ENCODE measurements around the gene GALNTL6. TPM values are rescaled to one million over a fixed set of nuclear protein-coding genes. Genes with fewer than 3 reads are reported as not detected.

Gene GALNTL6
- total and polyA plus RNA-seq, 9 of the 15 experiments (the other 6 are each of a cell fraction or from before 2014, with no cell fraction given) = 0.18 to 0.50 (median 0.29) TPM

DNA sequence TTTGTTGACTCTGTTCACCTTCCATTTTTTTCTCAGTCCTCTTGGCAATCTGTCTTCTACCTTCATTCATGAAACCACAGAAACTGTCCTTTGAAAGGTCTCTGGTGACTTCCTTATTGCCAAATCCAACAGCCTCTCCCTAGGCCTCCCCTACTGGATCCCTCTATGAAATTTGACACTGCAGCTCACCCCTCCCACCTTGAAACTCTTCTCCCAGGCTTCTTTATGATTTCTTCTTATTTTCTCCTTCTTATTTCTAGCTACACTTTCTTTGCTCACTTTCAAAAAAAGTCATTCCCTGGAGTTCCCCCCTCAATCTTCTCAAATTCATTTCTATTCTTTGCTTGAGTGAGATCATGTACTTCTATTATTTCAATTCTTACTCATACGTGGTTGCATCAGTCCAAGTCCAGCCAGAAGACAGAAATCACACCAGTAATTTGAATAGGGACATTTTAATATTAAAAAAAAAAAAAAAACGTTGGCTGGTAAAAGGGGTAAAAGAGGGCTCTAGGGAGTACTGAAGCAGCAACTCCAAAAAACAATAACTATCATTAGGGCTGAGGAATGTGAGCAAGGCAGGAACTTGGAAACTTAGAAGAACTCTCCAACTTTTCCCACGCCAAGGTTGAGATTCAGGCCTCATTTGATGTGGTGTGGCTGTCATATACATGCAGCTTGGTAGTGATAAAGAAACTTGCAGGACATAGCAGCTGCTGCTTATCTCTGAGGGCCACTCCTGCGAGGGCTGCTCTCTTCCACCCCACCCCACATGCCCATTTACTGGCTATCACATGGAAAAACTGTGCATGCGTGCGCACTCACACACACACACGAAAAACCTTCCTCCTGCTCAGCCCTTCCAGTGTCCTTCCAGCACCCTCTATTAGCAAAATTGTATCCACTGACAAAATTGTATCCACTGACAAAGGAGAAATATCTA is 1185.6 kb downstream of the GALNTL6 start (continued):
- TF ChIP-seq SPI1 (IDR thresholded peaks at IDR 0.05; ENCODE audit: borderline replicate concordance, low read depth, low read length) = peak; percentile 39; the same call in 1 of the 2 replicates
- peak; percentile 80 for TF ChIP-seq CTBP1 (IDR thresholded peaks at IDR 0.05; ENCODE audit: borderline replicate concordance)
- no peak; the same call in 1 of the 2 replicates for TF ChIP-seq MAFF (IDR thresholded peaks at IDR 0.05; ENCODE audit: low read length)
- TF ChIP-seq ZNF146 (CRISPR knock-in tag; IDR thresholded peaks at IDR 0.05; ENCODE audit: unreplicated experiment) = no peak
- peak; percentile 96 for TF ChIP-seq GATA2 (CRISPR knock-in tag; IDR thresholded peaks at IDR 0.05)
- peak; percentile 82 for TF ChIP-seq JUND (IDR thresholded peaks at IDR 0.05; ENCODE audit: borderline replicate concordance, low read depth, low read length)
- TF ChIP-seq JUND (tag; IDR thresholded peaks at IDR 0.05; ENCODE audit: borderline replicate concordance, low read depth, low read length) = peak; percentile 61; the same call in 2 of the 3 replicates
- peak; percentile 44; the same call in 1 of the 2 replicates for TF ChIP-seq JUN (IDR thresholded peaks at IDR 0.05; ENCODE audit: borderline replicate concordance, low read depth, low read length)
- TF ChIP-seq JUN (CRISPR knock-in tag; IDR thresholded peaks at IDR 0.05; ENCODE audit: borderline replicate concordance) = no peak
- no peak for TF ChIP-seq MCM2 (IDR thresholded peaks at IDR 0.05; ENCODE audit: low read depth)
- TF ChIP-seq MYC (IDR thresholded peaks at IDR 0.05; ENCODE audit: low read depth, low read length) = peak; percentile 88
- no peak for TF ChIP-seq MYC (CRISPR knock-in tag; IDR thresholded peaks at IDR 0.05; ENCODE audit: borderline replicate concordance, low read depth)
- peak; percentile 85 for TF ChIP-seq SMAD4 (CRISPR knock-in tag; conservative IDR thresholded peaks at IDR 0.05)
- peak; percentile 18 for TF ChIP-seq TAF1 (IDR thresholded peaks at IDR 0.05; ENCODE audit: control insufficient read depth, extremely low read depth, insufficient read depth, low read length, severe bottlenecking)
- peak; percentile 83 for TF ChIP-seq HLTF (IDR thresholded peaks at IDR 0.05)
- TF ChIP-seq TRIM28 (IDR thresholded peaks at IDR 0.05) = no peak; the same call in 1 of the 2 replicates
- TF ChIP-seq, protein P1, sequence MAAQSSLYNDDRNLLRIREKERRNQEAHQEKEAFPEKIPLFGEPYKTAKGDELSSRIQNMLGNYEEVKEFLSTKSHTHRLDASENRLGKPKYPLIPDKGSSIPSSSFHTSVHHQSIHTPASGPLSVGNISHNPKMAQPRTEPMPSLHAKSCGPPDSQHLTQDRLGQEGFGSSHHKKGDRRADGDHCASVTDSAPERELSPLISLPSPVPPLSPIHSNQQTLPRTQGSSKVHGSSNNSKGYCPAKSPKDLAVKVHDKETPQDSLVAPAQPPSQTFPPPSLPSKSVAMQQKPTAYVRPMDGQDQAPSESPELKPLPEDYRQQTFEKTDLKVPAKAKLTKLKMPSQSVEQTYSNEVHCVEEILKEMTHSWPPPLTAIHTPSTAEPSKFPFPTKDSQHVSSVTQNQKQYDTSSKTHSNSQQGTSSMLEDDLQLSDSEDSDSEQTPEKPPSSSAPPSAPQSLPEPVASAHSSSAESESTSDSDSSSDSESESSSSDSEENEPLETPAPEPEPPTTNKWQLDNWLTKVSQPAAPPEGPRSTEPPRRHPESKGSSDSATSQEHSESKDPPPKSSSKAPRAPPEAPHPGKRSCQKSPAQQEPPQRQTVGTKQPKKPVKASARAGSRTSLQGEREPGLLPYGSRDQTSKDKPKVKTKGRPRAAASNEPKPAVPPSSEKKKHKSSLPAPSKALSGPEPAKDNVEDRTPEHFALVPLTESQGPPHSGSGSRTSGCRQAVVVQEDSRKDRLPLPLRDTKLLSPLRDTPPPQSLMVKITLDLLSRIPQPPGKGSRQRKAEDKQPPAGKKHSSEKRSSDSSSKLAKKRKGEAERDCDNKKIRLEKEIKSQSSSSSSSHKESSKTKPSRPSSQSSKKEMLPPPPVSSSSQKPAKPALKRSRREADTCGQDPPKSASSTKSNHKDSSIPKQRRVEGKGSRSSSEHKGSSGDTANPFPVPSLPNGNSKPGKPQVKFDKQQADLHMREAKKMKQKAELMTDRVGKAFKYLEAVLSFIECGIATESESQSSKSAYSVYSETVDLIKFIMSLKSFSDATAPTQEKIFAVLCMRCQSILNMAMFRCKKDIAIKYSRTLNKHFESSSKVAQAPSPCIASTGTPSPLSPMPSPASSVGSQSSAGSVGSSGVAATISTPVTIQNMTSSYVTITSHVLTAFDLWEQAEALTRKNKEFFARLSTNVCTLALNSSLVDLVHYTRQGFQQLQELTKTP (IDR thresholded peaks at IDR 0.05; ENCODE audit: low read depth in 1 of 2, partially characterized antibody in 2 of 2) = peak in 1 of 2 experiments; percentile 40
- TF ChIP-seq PHF21A (IDR thresholded peaks at IDR 0.05; ENCODE audit: borderline replicate concordance, low read depth) = peak; percentile 86; the same call in 1 of the 2 replicates
- no peak for TF ChIP-seq PTRF (tag; IDR thresholded peaks at IDR 0.05)
- peak; percentile 78; the same call in 1 of the 2 replicates for TF ChIP-seq LCOR (CRISPR knock-in tag; IDR thresholded peaks at IDR 0.05)
- TF ChIP-seq, protein P2, sequence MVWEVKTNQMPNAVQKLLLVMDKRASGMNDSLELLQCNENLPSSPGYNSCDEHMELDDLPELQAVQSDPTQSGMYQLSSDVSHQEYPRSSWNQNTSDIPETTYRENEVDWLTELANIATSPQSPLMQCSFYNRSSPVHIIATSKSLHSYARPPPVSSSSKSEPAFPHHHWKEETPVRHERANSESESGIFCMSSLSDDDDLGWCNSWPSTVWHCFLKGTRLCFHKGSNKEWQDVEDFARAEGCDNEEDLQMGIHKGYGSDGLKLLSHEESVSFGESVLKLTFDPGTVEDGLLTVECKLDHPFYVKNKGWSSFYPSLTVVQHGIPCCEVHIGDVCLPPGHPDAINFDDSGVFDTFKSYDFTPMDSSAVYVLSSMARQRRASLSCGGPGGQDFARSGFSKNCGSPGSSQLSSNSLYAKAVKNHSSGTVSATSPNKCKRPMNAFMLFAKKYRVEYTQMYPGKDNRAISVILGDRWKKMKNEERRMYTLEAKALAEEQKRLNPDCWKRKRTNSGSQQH (CRISPR knock-in tag; IDR thresholded peaks at IDR 0.05) = no peak
- TF ChIP-seq ELF4 (CRISPR knock-in tag; IDR thresholded peaks at IDR 0.05) = no peak; the same call in 1 of the 2 replicates
- 0 out of 2 replicates have a peak, but pooled peaks have one; percentile 31 for TF ChIP-seq MEF2A (IDR thresholded peaks at IDR 0.05; ENCODE audit: control insufficient read depth, low read depth, low read length)
- TF ChIP-seq ADNP (tag; IDR thresholded peaks at IDR 0.05) = peak; percentile 78

All from K562 (cell line).